Measurements from ENCODE around the gene TMBIM4.
"Not testable (repeated sequence)": the region's sequence is repeated elsewhere in the genome, so short reads cannot be mapped to it uniquely, and the experiment has no call there.

- TF ChIP-seq CTCF, POLR2AphosphoS5 (IDR thresholded peaks at IDR 0.05): not testable (repeated sequence)
Observed at GRCh38 chr12:66174391-66175325, 4.9 kb upstream of the TMBIM4 start.
